Ishikawa (cell line): ENCODE data around the gene TLN1.

ENCODE experiments used
- CEBPB ChIP-seq: IDR thresholded peaks from 2 replicates; pipeline ENCODE4 v1.6.1; 2012
- CREB1 ChIP-seq: IDR thresholded peaks from 2 replicates; pipeline ENCODE4 v1.6.1; 2012; ENCODE audit warnings: low read depth
- EGR1 ChIP-seq: IDR thresholded peaks from 2 replicates; pipeline ENCODE4 v1.6.1; 2012
- EP300 ChIP-seq: IDR thresholded peaks from 2 replicates; pipeline ENCODE4 v1.6.1; 2012; ENCODE audit warnings: borderline replicate concordance
- FOXM1 ChIP-seq: IDR thresholded peaks from 2 replicates; pipeline ENCODE4 v1.6.1; 2012; ENCODE audit warnings: low read depth, borderline replicate concordance
- NFIC ChIP-seq: IDR thresholded peaks from 2 replicates; pipeline ENCODE4 v1.6.1; 2012
- RAD21 ChIP-seq: IDR thresholded peaks from 2 replicates; pipeline ENCODE4 v1.6.1; 2012; ENCODE audit warnings: low read depth
- REST ChIP-seq: IDR thresholded peaks from 2 replicates; pipeline ENCODE4 v1.6.1; 2012; ENCODE audit warnings: low read depth, mild to moderate bottlenecking
- TAF1 ChIP-seq: IDR thresholded peaks from 2 replicates; pipeline ENCODE4 v1.6.1; 2012; ENCODE audit warnings: low read depth, mild to moderate bottlenecking
- TCF12 ChIP-seq: IDR thresholded peaks from 2 replicates; pipeline ENCODE4 v1.6.1; 2012; ENCODE audit warnings: low read depth
- TEAD4 ChIP-seq: IDR thresholded peaks from 2 replicates; pipeline ENCODE4 v1.6.1; 2012
- USF1 ChIP-seq: IDR thresholded peaks from 2 replicates; pipeline ENCODE4 v1.6.1; 2012
- YY1 ChIP-seq: IDR thresholded peaks from 2 replicates; pipeline ENCODE4 v1.6.1; 2012; ENCODE audit warnings: low read depth
- ZBTB7A ChIP-seq: IDR thresholded peaks from 2 replicates; pipeline ENCODE4 v1.6.1; 2012; ENCODE audit warnings: low read depth
- TF ChIP-seq, protein P1 (sequence below): IDR thresholded peaks from 2 replicates; pipeline ENCODE4 v1.6.1; 2012

TLN1 gene

DNA sequence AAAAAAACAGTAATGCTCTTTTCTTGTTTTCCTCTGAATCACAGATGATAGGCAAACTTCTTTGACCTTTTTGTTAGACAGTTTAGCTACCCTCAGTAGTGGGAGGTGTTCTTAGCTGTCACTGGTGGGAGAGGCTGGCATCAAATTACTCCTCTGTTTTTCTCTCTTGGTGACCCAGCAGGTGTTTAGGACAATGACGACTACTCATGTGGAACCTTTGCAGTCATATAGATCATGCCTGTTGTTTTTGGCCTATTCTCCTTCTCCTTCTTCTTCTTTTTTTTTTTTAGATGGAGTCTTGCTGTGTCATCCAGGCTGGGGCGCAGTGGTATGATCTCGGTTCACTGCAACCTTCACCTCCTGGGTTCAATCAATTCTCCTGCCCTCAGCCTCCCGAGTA lies 44.0 kb upstream of the TLN1 start:
- peak; percentile 57; the same call in 1 of the 2 replicates for TF ChIP-seq TEAD4
- TF ChIP-seq YY1, result peak; percentile 53; the same call in 1 of the 2 replicates
- 0 out of 2 replicates have a peak, but pooled peaks have one; percentile 29 for TF ChIP-seq FOXM1
- TF ChIP-seq, protein P1, sequence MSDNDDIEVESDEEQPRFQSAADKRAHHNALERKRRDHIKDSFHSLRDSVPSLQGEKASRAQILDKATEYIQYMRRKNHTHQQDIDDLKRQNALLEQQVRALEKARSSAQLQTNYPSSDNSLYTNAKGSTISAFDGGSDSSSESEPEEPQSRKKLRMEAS, result peak; percentile 44; the same call in 1 of the 2 replicates
- no peak for TF ChIP-seq REST
- peak; percentile 84 for TF ChIP-seq NFIC
- TF ChIP-seq EP300, result peak; percentile 62; the same call in 1 of the 2 replicates
- no peak for TF ChIP-seq USF1
- no peak for TF ChIP-seq ZBTB7A
- TF ChIP-seq CEBPB, result no peak
- TF ChIP-seq TCF12, result peak; percentile 81

- TF ChIP-seq, protein P1, result no peak
- TF ChIP-seq CEBPB (no peak), REST (no peak), TCF12 (no peak), NFIC (no peak), TAF1 (no peak), YY1 (no peak), EP300 (no peak), USF1 (no peak), RAD21 (no peak), ZBTB7A (no peak), TEAD4 (no peak), EGR1 (no peak), CREB1 (no peak), FOXM1 (no peak)
Observed at GRCh38 chr9:35774907-35775635, 43.1 kb upstream of the TLN1 start.

- TF ChIP-seq USF1 (no peak), CREB1 (no peak), TCF12 (no peak), NFIC (no peak), CEBPB (0 out of 2 replicates have a peak, but pooled peaks have one; percentile 27)
- TF ChIP-seq, protein P1, result no peak
Observed at GRCh38 chr9:35771943-35772342, 39.9 kb upstream of the TLN1 start.

DNA sequence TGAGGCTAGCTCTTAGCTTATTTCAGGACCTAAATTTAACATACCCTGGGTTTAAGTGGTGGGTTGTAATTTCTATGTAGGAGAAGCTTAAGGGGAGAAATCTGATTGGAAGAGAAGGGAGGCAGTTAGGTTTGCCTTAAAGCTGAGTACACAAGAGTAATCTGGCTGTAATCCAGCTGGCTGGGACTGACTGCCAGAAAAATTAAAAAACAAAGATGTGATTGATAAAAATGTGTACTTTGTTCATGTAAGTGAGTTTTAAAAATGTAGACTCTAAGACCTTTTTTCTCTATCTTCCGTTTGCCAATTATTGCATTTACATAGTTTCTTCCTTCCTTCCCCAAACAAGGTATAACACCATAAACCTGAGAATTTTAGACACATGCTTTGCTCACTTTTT lies 39.5 kb upstream of the TLN1 start:
- TF ChIP-seq FOXM1 (no peak), NFIC (no peak), YY1 (no peak), REST (no peak), TAF1 (no peak), EGR1 (no peak), TEAD4 (no peak), EP300 (no peak), CREB1 (no peak), TCF12 (no peak), USF1 (no peak), ZBTB7A (no peak), RAD21 (no peak), CEBPB (no peak)
- TF ChIP-seq, protein P1, result no peak
